K562 (cell line): ENCODE data around the gene SYT15. TPM values are rescaled to one million over a fixed set of nuclear protein-coding genes. Genes with fewer than 3 reads are reported as not detected.

Experiments used
- ATAC-seq: fragments of 200-7000 bp; cut with Tn5 transposase; 3 replicates; pipeline ENCODE4 v1.9.1; 2020; ENCODE audit warnings: moderate library complexity
- BruUV-seq: library from RNA; stranded (reverse); fragments of 400-500 nt; replicated peaks from 2 replicates; lab custom pipeline; 2021; lab: Mats Ljungman, UMichigan
- CTCF ChIA-PET: fragments of 300-600 bp; formaldehyde crosslinking; extraction: SDS; loops from one replicate; lab custom pipeline; 2021; ENCODE audit warnings: low intra/inter-chr PET ratio; lab: Yijun Ruan, JAX
- POLR2A ChIA-PET: fragments of 300-600, 350-650 bp; sonication (Branson Sonifier 250); formaldehyde crosslinking; extraction: SDS; loops from one replicate; lab custom pipeline; 2021; ENCODE audit warnings: antibody characterized with exemption, inconsistent platforms; lab: Yijun Ruan, JAX
- DNase-seq, 4 experiments: peaks; one replicate each; pipeline versions ENCODE4 v3.0.0 to v3.0.0-alpha.2; 2011 to 2018; ENCODE audit warnings: low spot score in 3 of 4, mixed read lengths in 3 of 4; ENCODE audit errors: extremely low read depth in 1 of 4
- FAIRE-seq: peaks from 2 replicates; lab custom pipeline; 2011; peaks lifted over from hg19 to GRCh38; lab: Jason Lieb, UNC
- H2AFZ ChIP-seq: 2 replicates; pipeline ENCODE4 v1.6.0; 2011; ENCODE audit warnings: low read depth, low read length, control low read depth, inconsistent platforms
- H3K27ac ChIP-seq: fragments of 200-600 bp; 3 replicates; pipeline ENCODE4 v1.8.0; 2011; ENCODE audit warnings: low read depth, mild to moderate bottlenecking, control low read depth, inconsistent platforms, low read length, moderate library complexity, mixed read lengths; ENCODE audit errors: extremely low read depth
- H3K27me3 ChIP-seq, 2 experiments: fragments of 300-600 bp in 1 of 2; 2 replicates in 1 of 2; 3 replicates in 1 of 2; pipeline versions ENCODE4 v1.6.0 to v1.8.0; 2011; ENCODE audit warnings: inconsistent platforms in 2 of 2, low read length in 2 of 2, mild to moderate bottlenecking in 1 of 2, mixed read lengths in 1 of 2, moderate library complexity in 1 of 2; ENCODE audit not compliant: control insufficient read depth in 2 of 2, insufficient read depth in 2 of 2
- H3K36me3 ChIP-seq: fragments of 300-600 bp; 3 replicates; pipeline ENCODE4 v1.8.0; 2011; ENCODE audit warnings: mild to moderate bottlenecking, low read length, inconsistent platforms; ENCODE audit not compliant: control insufficient read depth, insufficient read depth
- H3K4me1 ChIP-seq, 2 experiments: fragments of 200-600 bp in 1 of 2; replicated peaks in 1 of 2; 2 replicates in 1 of 2; 3 replicates in 1 of 2; pipeline versions ENCODE4 v1.5.1 to v1.8.0; 2011; ENCODE audit warnings: inconsistent platforms in 2 of 2, low read length in 2 of 2, mild to moderate bottlenecking in 1 of 2, mixed read lengths in 1 of 2, moderate library complexity in 1 of 2; ENCODE audit not compliant: control insufficient read depth in 2 of 2, insufficient read depth in 2 of 2
- H3K4me2 ChIP-seq: 2 replicates; pipeline ENCODE4 v1.6.1; 2011; ENCODE audit warnings: low read length, control low read depth, inconsistent platforms, mixed read lengths; ENCODE audit not compliant: insufficient read depth
- H3K4me3 ChIP-seq: fragments of 200-600 bp; sonication (generic), shearing (Covaris generic); 2 replicates; pipeline ENCODE4 v1.5.1; 2016; ENCODE audit warnings: control low read depth, inconsistent platforms
- H3K79me2 ChIP-seq: fragments of 200-600 bp; 3 replicates; pipeline ENCODE4 v1.8.0; 2011; ENCODE audit warnings: low read length, inconsistent platforms; ENCODE audit not compliant: control insufficient read depth, insufficient read depth
- H3K9ac ChIP-seq, 2 experiments: 2 replicates each; pipeline versions ENCODE4 v1.6.0 to v1.6.1; 2011; ENCODE audit warnings: low read depth in 2 of 2, low read length in 2 of 2, control low read depth in 1 of 2, inconsistent platforms in 1 of 2, mild to moderate bottlenecking in 1 of 2, mixed read lengths in 1 of 2; ENCODE audit not compliant: insufficient read depth in 1 of 2
- H3K9me1 ChIP-seq: one replicate; pipeline ENCODE4 v1.6.0; 2011; ENCODE audit warnings: inconsistent platforms, mild to moderate bottlenecking, low read length, moderate library complexity; ENCODE audit not compliant: control insufficient read depth, insufficient read depth
- H3K9me3 ChIP-seq: replicated peaks from 2 replicates; pipeline ENCODE4 v1.5.1; 2011; ENCODE audit warnings: low read depth, low read length, inconsistent platforms; ENCODE audit not compliant: control insufficient read depth, insufficient read depth
- H4K20me1 ChIP-seq: replicated peaks from 2 replicates; pipeline ENCODE4 v1.6.1; 2011; ENCODE audit warnings: low read length, inconsistent platforms, mixed read lengths; ENCODE audit not compliant: control insufficient read depth, insufficient read depth
- BCOR ChIP-seq: fragments of 450-650 bp; IDR thresholded peaks from 2 replicates; pipeline ENCODE4 v1.6.1; 2016
- BHLHE40 ChIP-seq: IDR thresholded peaks from 2 replicates; pipeline ENCODE4 v1.6.1; 2011; ENCODE audit warnings: low read length, improper control_type of control experiment
- BMI1 ChIP-seq: fragments of 150-350 bp; IDR thresholded peaks from 2 replicates; pipeline ENCODE4 v1.6.1; 2014; ENCODE audit warnings: low read length
- MTA3 ChIP-seq: fragments of 450-650 bp; formaldehyde crosslinking; IDR thresholded peaks from 2 replicates; pipeline ENCODE4 v1.6.1; 2017; ENCODE audit warnings: mild to moderate bottlenecking, borderline replicate concordance
- NR4A1 ChIP-seq, 2 experiments: fragments of 250-450 bp in 1 of 2; fragments of 450-650 bp in 1 of 2; sonication (Bioruptor Pico) in 1 of 2; IDR thresholded peaks; 2 replicates each; pipeline versions ENCODE4 v1.4.0 to v1.6.1; 2016 to 2020; ENCODE audit warnings: mild to moderate bottlenecking in 2 of 2, missing compliant biosample characterization in 1 of 2, missing genetic modification characterization in 1 of 2, moderate library complexity in 1 of 2
- PHF21A ChIP-seq: fragments of 450-650 bp; IDR thresholded peaks from 2 replicates; pipeline ENCODE4 v1.6.1; 2017; ENCODE audit warnings: low read depth, borderline replicate concordance
- ZNF695 ChIP-seq: fragments of 450-650 bp; formaldehyde crosslinking; IDR thresholded peaks from 2 replicates; pipeline ENCODE4 v1.4.0; 2020; ENCODE audit warnings: mild to moderate bottlenecking, moderate library complexity
- WGBS: fragments of 100-300 bp; shearing (Covaris generic); methylation state at CpG from one replicate; pipeline ENCODE4 v1.1.6; 2016; ENCODE audit warnings: low coverage, mixed read lengths; ENCODE audit not compliant: insufficient coverage; ENCODE audit errors: missing lambda C conversion rate; 5-methylcytosine and 5-hydroxymethylcytosine counted together
- in situ Hi-C: fragments of 300-500 bp; cut with MboI; formaldehyde crosslinking; loops from 4 replicates; pipeline ENCODE4 v1.15.0; 2018; ENCODE audit warnings: inconsistent platforms, mixed read lengths
- intact Hi-C: fragments of 100-400 bp; cut with micrococcal nuclease; formaldehyde crosslinking; loops from 2 replicates; pipeline ENCODE4 v1.14.2; 2022
- polyA plus RNA-seq, 8 experiments: library from polyadenylated mRNA; depleted of rRNA in 4 of 8; stranded (reverse) in 5 of 8; unstranded in 3 of 8; fragments of >200 nt; fragmentation: Nextera tagmentation in 2 of 8; fragmentation: Illumina TruSeq in 1 of 8; extraction: Ambion mirVana in 2 of 8; extraction: Trizol in 1 of 8; gene quantifications; 2 replicates each; pipeline versions ENCODE4 v1.2.1 to v1.2.3, GENCODE V29; 2011 to 2014; ENCODE audit warnings: inconsistent platforms in 1 of 8, missing spikeins in 1 of 8
- total RNA-seq, 7 experiments: library from RNA; depleted of rRNA in 6 of 7; stranded (reverse); fragments of >200 nt in 6 of 7; fragmentation: Illumina TruSeq in 2 of 7; extraction: Trizol in 2 of 7; gene quantifications; 2 replicates each; pipeline versions ENCODE4 v1.2.1 to v1.2.3, GENCODE V29; 2011 to 2021; ENCODE audit warnings: low replicate concordance in 1 of 7
- TF ChIP-seq, protein P1 (sequence below): fragments of 250-450 bp; sonication (Bioruptor Pico); IDR thresholded peaks from 2 replicates; pipeline ENCODE4 v1.8.0; 2022; ENCODE audit warnings: inconsistent platforms, mild to moderate bottlenecking, moderate library complexity, borderline replicate concordance
- TF ChIP-seq, protein P2 (sequence below): sonication (generic); formaldehyde crosslinking; IDR thresholded peaks from 2 replicates; pipeline ENCODE4 v1.8.0; 2022; ENCODE audit warnings: mild to moderate bottlenecking, missing genetic modification reagents, borderline replicate concordance
- TF ChIP-seq, protein P3 (sequence below): IDR thresholded peaks from 2 replicates; pipeline ENCODE4 v1.6.1; 2012; ENCODE audit warnings: low read depth, low read length, improper control_type of control experiment, borderline replicate concordance
- TF ChIP-seq, protein P4 (sequence below): sonication (generic); formaldehyde crosslinking; IDR thresholded peaks from 2 replicates; pipeline ENCODE4 v1.8.0; 2022; ENCODE audit warnings: missing genetic modification reagents, mild to moderate bottlenecking, borderline replicate concordance

SYT15 gene
- total and polyA plus RNA-seq, 9 of the 15 experiments (the other 6 are each of a cell fraction or from before 2014, with no cell fraction given), result 0.05 to 0.82 (median 0.21) TPM; not detected in 1

DNA sequence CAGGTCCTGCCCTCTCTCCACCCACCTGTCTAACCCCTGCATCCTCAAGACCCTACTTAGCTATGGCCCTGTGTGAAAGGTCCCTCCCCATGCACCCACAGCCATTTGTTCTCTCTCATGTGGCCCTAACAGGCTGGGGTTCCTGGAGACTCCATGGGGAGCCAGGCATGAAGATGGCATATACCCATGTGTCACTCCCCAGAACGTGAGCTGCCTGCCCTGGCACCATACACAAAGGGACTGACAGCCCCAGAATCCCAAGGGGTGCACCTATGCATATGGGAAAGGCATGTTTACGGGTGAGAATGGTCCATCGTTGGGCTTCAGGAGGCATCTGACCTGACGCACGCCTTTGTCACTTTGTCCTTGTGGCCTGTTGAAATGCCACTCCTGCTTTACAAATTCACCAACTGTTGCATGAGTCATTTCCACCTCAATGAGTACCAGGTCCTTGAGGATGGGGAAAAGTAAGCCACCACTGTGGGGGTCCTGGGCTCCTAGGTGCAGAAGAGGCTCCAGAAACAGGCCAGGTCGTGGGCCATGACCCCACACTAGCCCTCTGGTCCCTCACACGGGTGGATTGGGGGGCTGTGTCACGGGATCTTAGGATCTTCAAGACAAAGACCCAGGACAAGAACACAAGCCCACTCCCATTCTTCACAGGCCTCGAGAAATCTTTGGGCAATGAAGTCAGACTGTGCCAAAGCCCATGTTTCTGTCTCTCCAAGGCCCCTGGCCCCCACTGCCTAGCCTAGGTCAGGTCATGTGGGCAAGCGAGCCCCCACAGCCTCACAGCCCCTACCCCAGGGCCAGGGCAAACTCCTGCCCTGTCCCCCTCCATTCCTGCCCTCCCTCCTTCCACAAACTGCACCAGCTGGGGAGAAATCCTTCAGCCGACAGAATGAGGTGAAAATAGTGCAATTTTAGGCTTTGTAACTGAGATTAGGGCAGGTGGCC is 31.1 kb upstream of the SYT15 start:
- WGBS, result under 1% methylated on average over 11 of the region's 11 CpGs
- BruUV-seq, result no TSS peak
- TF ChIP-seq NR4A1 (CRISPR knock-in tag; IDR thresholded peaks at IDR 0.05), result 0 out of 2 replicates have a peak, but pooled peaks have one; percentile 79
- TF ChIP-seq NR4A1 (tag; IDR thresholded peaks at IDR 0.05), result no peak
- TF ChIP-seq BHLHE40, result no peak
- no peak for TF ChIP-seq BCOR
- TF ChIP-seq, protein P1, sequence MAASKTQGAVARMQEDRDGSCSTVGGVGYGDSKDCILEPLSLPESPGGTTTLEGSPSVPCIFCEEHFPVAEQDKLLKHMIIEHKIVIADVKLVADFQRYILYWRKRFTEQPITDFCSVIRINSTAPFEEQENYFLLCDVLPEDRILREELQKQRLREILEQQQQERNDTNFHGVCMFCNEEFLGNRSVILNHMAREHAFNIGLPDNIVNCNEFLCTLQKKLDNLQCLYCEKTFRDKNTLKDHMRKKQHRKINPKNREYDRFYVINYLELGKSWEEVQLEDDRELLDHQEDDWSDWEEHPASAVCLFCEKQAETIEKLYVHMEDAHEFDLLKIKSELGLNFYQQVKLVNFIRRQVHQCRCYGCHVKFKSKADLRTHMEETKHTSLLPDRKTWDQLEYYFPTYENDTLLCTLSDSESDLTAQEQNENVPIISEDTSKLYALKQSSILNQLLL (CRISPR knock-in tag), result 0 out of 2 replicates have a peak, but pooled peaks have one; percentile 46
- TF ChIP-seq, protein P2, sequence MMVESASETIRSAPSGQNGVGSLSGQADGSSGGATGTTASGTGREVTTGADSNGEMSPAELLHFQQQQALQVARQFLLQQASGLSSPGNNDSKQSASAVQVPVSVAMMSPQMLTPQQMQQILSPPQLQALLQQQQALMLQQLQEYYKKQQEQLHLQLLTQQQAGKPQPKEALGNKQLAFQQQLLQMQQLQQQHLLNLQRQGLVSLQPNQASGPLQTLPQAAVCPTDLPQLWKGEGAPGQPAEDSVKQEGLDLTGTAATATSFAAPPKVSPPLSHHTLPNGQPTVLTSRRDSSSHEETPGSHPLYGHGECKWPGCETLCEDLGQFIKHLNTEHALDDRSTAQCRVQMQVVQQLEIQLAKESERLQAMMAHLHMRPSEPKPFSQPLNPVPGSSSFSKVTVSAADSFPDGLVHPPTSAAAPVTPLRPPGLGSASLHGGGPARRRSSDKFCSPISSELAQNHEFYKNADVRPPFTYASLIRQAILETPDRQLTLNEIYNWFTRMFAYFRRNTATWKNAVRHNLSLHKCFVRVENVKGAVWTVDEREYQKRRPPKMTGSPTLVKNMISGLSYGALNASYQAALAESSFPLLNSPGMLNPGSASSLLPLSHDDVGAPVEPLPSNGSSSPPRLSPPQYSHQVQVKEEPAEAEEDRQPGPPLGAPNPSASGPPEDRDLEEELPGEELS (CRISPR knock-in tag), result no peak
- TF ChIP-seq BMI1, result no peak
- TF ChIP-seq PHF21A, result no peak
- TF ChIP-seq, protein P3, sequence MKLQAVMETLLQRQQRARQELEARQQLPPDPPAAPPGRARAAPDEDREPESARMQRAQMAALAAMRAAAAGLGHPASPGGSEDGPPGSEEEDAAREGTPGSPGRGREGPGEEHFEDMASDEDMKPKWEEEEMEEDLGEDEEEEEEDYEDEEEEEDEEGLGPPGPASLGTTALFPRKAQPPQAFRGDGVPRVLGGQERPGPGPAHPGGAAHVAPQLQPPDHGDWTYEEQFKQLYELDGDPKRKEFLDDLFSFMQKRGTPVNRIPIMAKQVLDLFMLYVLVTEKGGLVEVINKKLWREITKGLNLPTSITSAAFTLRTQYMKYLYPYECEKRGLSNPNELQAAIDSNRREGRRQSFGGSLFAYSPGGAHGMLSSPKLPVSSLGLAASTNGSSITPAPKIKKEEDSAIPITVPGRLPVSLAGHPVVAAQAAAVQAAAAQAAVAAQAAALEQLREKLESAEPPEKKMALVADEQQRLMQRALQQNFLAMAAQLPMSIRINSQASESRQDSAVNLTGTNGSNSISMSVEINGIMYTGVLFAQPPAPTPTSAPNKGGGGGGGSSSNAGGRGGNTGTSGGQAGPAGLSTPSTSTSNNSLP, result no peak
- TF ChIP-seq, protein P4, sequence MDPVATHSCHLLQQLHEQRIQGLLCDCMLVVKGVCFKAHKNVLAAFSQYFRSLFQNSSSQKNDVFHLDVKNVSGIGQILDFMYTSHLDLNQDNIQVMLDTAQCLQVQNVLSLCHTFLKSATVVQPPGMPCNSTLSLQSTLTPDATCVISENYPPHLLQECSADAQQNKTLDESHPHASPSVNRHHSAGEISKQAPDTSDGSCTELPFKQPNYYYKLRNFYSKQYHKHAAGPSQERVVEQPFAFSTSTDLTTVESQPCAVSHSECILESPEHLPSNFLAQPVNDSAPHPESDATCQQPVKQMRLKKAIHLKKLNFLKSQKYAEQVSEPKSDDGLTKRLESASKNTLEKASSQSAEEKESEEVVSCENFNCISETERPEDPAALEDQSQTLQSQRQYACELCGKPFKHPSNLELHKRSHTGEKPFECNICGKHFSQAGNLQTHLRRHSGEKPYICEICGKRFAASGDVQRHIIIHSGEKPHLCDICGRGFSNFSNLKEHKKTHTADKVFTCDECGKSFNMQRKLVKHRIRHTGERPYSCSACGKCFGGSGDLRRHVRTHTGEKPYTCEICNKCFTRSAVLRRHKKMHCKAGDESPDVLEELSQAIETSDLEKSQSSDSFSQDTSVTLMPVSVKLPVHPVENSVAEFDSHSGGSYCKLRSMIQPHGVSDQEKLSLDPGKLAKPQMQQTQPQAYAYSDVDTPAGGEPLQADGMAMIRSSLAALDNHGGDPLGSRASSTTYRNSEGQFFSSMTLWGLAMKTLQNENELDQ (CRISPR knock-in tag), result no peak
- no peak for TF ChIP-seq MTA3
- no peak for TF ChIP-seq ZNF695

More for the DNA sequence above, 31.1 kb upstream of the SYT15 start:
- peaks cover 69% of the 10 kb centered on the region for H4K20me1 ChIP-seq
- H3K27me3 ChIP-seq, result peaks cover 46 to 90% of the 10 kb centered on the region in 2 experiments; a peak in 4 of 5 replicates
- intact Hi-C loops, result loop anchor here (2.0 kb wide), 1 partner anchor 19 kb away; no protein-coding TSS in a partner anchor
- H3K36me3 ChIP-seq, result no peaks in the 10 kb centered on the region
- H3K9me3 ChIP-seq, result no peaks in the 10 kb centered on the region
- CTCF ChIA-PET, result interaction anchor here (0.7 kb wide), 1 partner anchor 324 kb away, joined by 3 read pairs; no protein-coding TSS in a partner anchor
- H3K9ac ChIP-seq, result no peak overlapping the region
- no peak overlapping the region for H2AFZ ChIP-seq
- POLR2A ChIA-PET, result interaction anchor here (0.8 to 1.0 kb wide), 2 partner anchors 11 to 332 kb away, joined by 4 to 6 read pairs; no protein-coding TSS in a partner anchor
- no peaks in the 10 kb centered on the region for H3K79me2 ChIP-seq
- peaks cover 7 to 21% of the 10 kb centered on the region in 2 experiments; a peak in 4 of 5 replicates for H3K4me1 ChIP-seq
- FAIRE-seq, result no peak
- H3K27ac ChIP-seq, result no peak overlapping the region
- H3K4me3 ChIP-seq, result no peak overlapping the region
- DNase-seq, result no peak
- H3K4me2 ChIP-seq, result no peak overlapping the region
- H3K9me1 ChIP-seq, result no peaks in the 10 kb centered on the region
- no peak for ATAC-seq
- in situ Hi-C loops, result no loop called here
